ENCODE measurements around the gene HDAC3. TPM values are rescaled to one million over a fixed set of nuclear protein-coding genes. Genes with fewer than 3 reads are reported as not detected.

HDAC3 gene
- polyA plus RNA-seq, 5 donors, result 95.5 to 120 (median 106) TPM

DNA sequence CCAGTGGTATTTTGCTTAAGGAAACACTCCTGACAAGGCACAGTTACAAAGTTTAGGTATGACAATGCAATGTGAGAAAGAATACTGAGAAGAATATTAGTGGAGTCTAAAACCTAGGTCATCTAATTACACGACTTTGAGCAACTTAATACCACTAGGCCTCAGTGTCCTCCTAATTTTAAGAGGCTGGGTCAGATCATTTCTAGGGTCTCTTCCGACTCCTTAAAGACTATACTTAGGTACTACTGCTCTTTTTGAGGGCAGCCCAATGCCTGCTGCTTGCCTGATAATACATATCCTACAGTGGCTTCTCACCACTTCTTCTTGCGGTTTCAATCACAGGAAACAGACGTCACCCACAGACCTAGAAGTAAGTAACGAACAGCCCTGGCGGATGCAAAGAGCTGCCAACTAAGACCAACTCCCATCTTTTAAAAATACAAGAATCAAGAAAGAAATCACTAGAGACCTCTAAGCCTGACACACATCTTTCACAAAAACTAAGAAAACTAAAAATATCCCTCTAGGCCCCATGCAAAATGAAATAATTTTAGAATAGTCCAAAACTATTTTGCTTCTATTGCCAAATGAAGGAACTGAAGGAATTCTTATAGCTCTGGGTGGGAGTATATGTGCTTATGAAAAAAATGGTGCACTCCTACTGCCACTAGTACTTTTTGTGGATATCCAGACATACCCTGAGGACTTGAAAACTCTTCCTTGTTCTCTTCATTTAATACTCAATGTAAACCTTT, 30.9 kb downstream of the HDAC3 start:
- DNase-seq, result no peak

DNA sequence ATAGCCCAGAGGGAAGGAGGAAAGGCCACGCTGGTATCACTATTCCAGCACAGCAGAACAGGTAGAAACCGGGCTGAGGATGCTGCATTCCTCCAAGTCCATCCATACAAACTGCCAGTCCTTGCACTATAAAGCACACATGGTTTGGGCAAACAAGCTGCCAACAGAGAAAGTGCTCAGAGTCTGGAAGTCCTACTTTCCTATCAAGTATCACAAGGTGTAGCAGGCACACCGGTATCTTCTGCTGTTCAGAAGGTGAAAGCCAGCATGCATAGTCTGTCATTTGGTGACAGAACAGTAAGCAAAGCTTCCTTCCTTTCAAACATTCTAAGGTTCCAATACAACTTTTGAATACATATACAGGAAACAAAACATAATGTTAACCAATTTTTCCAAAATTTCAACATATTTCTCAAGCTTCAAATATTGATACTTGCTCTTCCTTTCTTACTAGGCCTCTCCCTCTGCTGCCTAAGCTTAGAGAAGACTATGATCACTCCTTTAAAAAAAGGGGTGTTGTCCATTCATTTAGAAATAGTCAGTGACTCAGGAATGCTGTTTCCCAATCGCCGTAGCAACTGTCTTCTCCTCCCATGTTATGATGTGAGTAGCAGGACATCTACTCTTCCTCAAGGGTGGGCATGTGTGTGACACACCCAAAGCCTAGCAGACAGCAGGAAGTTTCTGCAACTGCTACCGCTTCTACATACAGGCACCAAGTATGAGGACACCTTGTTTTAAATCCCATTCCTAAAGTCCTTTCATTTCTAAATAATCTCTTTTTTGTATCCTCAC, 32.5 kb downstream of the HDAC3 start:
- DNase-seq, result peak in 1 of 2 donors; percentile 29

DNA sequence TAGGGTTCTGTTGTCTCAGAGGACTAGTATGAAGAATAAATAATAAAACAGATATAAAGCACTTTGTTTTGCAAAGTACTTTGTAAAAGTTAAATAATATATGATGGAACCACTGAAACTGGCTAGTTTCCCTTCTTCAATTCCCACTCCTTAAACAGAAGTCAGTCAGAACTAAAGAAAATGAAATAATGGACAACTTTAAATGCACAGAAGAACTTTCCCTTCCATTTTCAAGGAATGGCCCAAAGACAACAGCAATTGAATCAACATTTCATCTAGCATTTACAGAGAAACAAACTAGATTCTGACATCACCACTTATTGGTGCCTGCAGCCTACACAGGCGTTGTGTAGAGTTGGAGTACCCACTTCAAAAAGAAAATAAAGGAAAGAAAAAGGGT, 34.0 kb downstream of the HDAC3 start:
- DNase-seq, result no peak

DNA sequence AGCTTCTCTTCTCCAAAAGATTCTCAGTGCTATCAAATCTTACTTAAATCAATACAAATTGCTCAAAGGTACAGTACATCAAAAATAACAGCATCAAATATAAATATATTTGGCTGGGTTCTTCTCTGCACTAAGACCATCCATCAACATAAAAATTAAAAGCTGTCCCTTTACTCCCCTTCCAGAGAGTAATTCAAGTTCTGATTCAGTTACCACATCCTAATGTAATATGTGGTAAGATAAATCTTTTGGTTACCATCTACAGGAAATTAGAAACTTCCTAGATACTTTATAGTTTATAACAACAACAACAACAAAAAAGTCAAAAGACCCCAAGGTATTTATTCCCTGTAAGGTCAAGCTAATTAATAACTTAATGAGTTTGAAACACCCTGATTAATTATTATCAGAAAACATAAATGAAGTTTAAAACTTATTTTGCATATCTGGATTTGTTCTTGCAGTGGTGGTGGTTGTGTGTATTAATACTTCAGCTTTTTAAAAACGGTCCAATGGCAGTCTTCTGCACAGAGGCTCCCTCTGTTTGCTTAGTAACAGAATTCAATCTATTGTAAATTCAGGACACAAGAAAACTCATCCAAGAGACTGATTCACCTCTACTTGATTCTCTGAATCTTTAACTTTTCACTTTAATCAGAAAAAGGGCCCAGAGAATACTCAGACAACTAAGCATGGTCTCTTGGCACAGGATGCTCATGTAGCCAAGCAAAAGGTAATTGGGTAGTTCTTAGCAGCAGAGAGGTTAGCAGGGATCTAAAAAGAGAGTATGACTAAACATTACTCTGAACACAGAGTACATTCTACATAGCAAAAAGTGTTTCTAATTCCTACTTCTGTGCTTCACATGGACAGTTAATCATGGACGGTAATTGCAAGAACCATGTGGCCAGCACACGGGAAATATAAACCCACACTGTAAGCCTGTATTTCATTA, 38.0 kb downstream of the HDAC3 start:
- no peak for DNase-seq

DNA sequence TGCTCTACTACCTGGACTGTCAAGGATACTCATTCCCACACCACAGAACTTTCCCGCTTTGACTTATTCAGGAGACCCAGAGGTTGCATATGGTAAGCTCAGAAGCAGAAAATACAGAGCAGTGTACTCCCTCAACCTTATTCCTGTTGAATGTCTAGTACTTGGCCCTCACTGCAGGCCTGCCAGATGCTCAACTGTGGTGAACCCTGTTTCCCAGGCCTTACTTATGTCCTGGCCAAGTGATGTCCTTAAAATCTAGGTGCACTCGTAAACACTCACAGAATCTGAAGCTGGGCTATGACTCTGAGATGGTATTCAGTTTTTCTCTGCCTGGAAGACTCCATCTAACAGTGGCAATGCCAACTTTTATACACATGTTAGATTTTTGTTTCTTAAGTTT, 38.8 kb downstream of the HDAC3 start:
- DNase-seq, result no peak

DNA sequence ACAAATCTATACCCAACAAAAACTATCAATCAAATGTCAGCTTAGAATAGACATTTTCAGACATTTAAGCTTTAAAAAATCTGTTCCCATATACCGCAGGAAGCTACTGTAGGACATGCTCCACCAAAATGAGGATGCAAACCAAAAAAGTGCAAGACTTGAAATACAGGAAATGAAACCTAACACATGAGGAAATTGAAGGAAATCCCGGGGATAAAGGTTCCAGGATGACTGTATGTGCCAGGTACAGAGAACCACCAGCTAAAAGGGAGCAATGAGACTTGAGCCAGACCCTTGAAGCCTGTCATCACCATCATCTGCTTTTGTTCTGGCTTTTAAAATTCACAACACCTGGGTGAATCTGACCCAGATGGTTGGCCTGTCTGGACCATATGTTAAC, 39.3 kb downstream of the HDAC3 start:
- no peak for DNase-seq

DNA sequence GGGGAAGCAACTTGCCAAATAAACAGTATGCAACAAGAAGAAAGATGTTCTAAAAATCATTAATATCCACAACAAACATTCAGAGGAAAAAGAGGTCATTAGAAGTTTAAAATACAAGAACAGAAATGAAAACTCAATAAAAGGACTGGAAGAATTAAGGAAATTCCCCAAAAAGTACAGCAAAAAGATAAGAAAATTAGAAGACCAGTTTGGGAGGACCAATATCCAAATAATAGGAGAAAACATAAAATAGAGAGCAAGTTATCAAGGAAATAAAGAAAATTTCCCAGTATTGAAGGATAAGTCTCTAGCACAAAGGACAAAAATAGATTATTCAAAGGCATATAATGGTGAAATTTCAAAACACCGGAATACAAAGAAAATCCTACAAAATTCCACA, 39.8 kb downstream of the HDAC3 start:
- DNase-seq, result no peak

DNA sequence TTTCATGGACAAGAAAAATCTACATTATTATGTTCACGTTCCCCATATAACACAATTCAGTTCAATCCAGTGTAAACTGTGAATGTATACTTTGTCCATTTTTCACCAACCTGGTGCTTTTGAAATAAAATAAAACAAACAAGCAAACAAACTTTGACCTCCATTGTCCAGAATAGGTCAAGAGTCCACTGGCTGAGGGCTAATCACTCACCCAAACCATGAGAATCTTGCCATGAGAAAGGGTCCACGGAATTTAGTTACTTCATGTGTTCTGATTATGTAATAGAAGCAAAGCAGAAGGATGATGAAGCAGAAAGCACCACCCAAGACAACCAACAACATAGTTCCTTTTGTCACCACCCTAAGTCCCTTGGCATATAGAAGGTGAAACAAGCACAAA, 46.5 kb downstream of the HDAC3 start:
- no peak for DNase-seq

DNA sequence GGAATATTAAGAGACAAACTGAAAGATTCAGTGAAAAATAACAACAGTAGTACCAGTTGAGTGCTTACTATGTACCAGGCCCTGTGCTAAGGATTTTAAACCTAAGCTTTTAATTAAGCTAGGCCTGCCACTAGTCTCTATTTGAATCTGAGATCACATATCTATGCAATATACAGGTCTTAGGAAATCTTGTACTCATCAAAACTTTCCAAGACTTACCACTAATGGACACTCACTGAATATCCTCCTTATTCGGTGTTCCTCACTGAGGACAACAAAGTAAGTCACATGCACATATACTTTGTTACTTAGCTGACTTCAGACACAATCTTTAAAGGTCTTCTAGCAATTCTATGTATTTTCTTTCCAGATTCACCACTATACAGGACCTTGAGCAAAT, 50.4 kb downstream of the HDAC3 start:
- no peak for DNase-seq

DNA sequence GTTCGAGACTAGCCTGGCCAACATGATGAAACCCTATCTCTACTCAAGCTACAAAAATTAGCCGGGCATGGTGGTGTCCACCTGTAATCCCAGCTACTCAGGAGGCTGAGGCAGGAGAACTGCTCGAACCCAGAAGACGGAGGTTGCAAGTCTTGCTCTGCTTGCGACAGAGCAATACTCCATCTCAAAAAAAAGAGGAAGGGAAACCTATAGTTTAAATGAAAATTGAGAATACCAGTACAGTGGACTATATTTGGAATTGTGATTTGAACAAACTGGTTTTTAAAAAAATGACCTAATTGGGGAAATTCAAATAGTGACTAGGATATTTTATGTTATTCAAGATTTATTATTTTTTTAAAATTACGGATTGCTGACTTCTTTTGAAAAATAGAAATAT, 51.1 kb downstream of the HDAC3 start:
- DNase-seq, result no peak

DNA sequence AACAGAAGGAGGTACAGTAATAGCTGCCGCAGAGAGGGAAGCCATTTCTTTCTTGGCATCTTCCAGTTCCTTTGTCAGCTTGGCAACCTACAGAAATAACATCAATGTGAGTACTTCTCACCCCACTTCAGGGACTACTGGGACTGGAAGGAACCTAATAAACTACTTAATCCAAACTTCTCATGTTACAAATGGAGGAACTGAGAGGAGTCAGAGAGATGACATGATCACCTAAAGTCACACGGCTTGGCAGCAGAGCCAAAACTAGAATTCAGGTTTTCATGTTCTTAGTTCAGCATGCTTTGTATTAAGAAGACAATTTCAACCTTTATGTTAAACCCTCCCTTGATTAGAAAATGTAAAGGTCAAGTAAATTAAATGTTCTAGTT, 62.5 kb downstream of the HDAC3 start:
- DNase-seq, result no peak

DNA sequence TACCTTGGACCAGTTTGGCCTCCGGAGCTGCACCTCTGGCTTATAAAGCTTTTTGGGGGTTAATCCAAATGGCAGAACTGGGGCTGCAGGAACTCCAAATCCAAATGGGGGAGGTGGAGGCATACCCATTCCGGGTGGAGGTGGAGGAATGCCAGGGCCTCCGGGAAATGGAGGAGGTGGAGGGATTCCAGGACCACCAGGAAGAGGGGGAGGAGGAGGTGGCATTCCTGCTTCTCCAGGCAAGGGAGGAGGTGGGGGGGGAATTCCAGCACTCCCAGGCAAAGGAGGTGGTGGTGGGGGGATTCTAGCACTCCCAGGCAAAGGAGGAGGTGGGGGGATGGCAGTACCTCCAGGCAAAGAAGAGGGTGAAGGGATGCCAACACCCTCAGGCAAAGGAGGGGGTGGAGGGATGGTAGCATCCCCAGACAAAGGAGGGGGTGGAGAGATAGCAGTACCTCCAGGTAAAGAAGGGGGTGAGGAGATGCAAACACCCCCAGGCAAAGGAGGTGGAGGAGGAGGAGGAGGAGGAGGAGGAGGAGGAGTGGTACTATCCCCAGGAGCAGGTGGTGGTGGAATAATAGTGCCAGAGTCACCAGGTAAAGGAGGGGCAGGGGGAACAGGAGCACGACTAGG, 63.0 kb downstream of the HDAC3 start:
- DNase-seq, result no peak

Other genes starting within 250 kb of the HDAC3 start
- 1 to 10 TPM; 3.1 to 5.0 (median 4.2) TPM for gene PCDHGB4, start 249.2 kb downstream of the HDAC3 start, polyA plus RNA-seq (ENCODE audit: insufficient read depth in 1 of 5, insufficient read length in 5 of 5, low replicate concordance in 1 of 5)
- gene PCDHGA8, start 244.2 kb downstream of the HDAC3 start, polyA plus RNA-seq (ENCODE audit: insufficient read depth in 1 of 5, insufficient read length in 5 of 5, low replicate concordance in 1 of 5), result 1 to 10 TPM in 1 of 5 donors, under 1 TPM in 4; 0.50 to 1.1 (median 0.74) TPM
- 1 to 10 TPM; 6.8 to 8.5 (median 7.7) TPM for gene PCDHGB5, start 238.9 kb downstream of the HDAC3 start, polyA plus RNA-seq (ENCODE audit: insufficient read depth in 1 of 5, insufficient read length in 5 of 5, low replicate concordance in 1 of 5)
- 1 to 10 TPM; 4.4 to 8.3 (median 5.7) TPM for gene PCDHGA9, start 234.1 kb downstream of the HDAC3 start, polyA plus RNA-seq (ENCODE audit: insufficient read depth in 1 of 5, insufficient read length in 5 of 5, low replicate concordance in 1 of 5)
- 1 to 10 TPM; 6.4 to 9.3 (median 7.8) TPM for gene PCDHGB6, start 228.8 kb downstream of the HDAC3 start, polyA plus RNA-seq (ENCODE audit: insufficient read depth in 1 of 5, insufficient read length in 5 of 5, low replicate concordance in 1 of 5)
- gene PCDHGA10, start 223.9 kb downstream of the HDAC3 start, polyA plus RNA-seq (ENCODE audit: insufficient read depth in 1 of 5, insufficient read length in 5 of 5, low replicate concordance in 1 of 5), result 1 to 10 TPM; 4.2 to 5.4 (median 4.5) TPM
- 10 to 100 TPM; 13.1 to 15.2 (median 13.9) TPM for gene PCDHGB7, start 219.2 kb downstream of the HDAC3 start, polyA plus RNA-seq (ENCODE audit: insufficient read depth in 1 of 5, insufficient read length in 5 of 5, low replicate concordance in 1 of 5)
- 1 to 10 TPM; 2.7 to 4.4 (median 3.2) TPM for gene PCDHGA11, start 215.8 kb downstream of the HDAC3 start, polyA plus RNA-seq (ENCODE audit: insufficient read depth in 1 of 5, insufficient read length in 5 of 5, low replicate concordance in 1 of 5)
- 1 to 10 TPM; 2.3 to 4.3 (median 3.4) TPM for gene PCDHGA12, start 206.3 kb downstream of the HDAC3 start, polyA plus RNA-seq (ENCODE audit: insufficient read depth in 1 of 5, insufficient read length in 5 of 5, low replicate concordance in 1 of 5)
- 100 to 1,000 TPM; 102 to 151 (median 113) TPM for gene PCDHGC3, start 160.9 kb downstream of the HDAC3 start, polyA plus RNA-seq (ENCODE audit: insufficient read depth in 1 of 5, insufficient read length in 5 of 5, low replicate concordance in 1 of 5)
- 1 to 10 TPM; 1.5 to 2.7 (median 1.7) TPM for gene PCDHGC4, start 151.8 kb downstream of the HDAC3 start, polyA plus RNA-seq (ENCODE audit: insufficient read depth in 1 of 5, insufficient read length in 5 of 5, low replicate concordance in 1 of 5)
- 1 to 10 TPM in 2 of 5 donors, under 1 TPM in 3; 0.76 to 1.2 (median 0.85) TPM for gene PCDHGC5, start 147.8 kb downstream of the HDAC3 start, polyA plus RNA-seq (ENCODE audit: insufficient read depth in 1 of 5, insufficient read length in 5 of 5, low replicate concordance in 1 of 5)
- 10 to 100 TPM; 43.3 to 54.3 (median 47.7) TPM for gene DIAPH1, start 17.8 kb downstream of the HDAC3 start, polyA plus RNA-seq (ENCODE audit: insufficient read depth in 1 of 5, insufficient read length in 5 of 5, low replicate concordance in 1 of 5)
- under 1 TPM; 0.16 to 0.58 (median 0.37) TPM for gene RELL2, start 148 bp upstream of the HDAC3 start, polyA plus RNA-seq (ENCODE audit: insufficient read depth in 1 of 5, insufficient read length in 5 of 5, low replicate concordance in 1 of 5)
- gene FCHSD1, start 14.6 kb upstream of the HDAC3 start, polyA plus RNA-seq (ENCODE audit: insufficient read depth in 1 of 5, insufficient read length in 5 of 5, low replicate concordance in 1 of 5), result 10 to 100 TPM; 18.7 to 26.5 (median 19.1) TPM
- 10 to 100 TPM; 35.3 to 50.1 (median 42.3) TPM for gene ARAP3, start 45.4 kb upstream of the HDAC3 start, polyA plus RNA-seq (ENCODE audit: insufficient read depth in 1 of 5, insufficient read length in 5 of 5, low replicate concordance in 1 of 5)
- gene PCDH1, start 241.6 kb upstream of the HDAC3 start, polyA plus RNA-seq (ENCODE audit: insufficient read depth in 1 of 5, insufficient read length in 5 of 5, low replicate concordance in 1 of 5), result 10 to 100 TPM; 22.2 to 32.4 (median 24.8) TPM